Hepatocyte (in vitro differentiated cells): ENCODE measurements around the gene AP1G1. TPM values are rescaled to one million over a fixed set of nuclear protein-coding genes. Genes with fewer than 3 reads are reported as not detected.
"Not testable (repeated sequence)": the region's sequence is repeated elsewhere in the genome, so short reads cannot be mapped to it uniquely, and the experiment has no call there.

Experiments
- DNase-seq: peaks from one replicate; pipeline ENCODE4 v3.0.0-alpha.2; 2016; ENCODE audit warnings: low spot score
- H2AFZ ChIP-seq: fragments of 200-600 bp; sonication (generic); 2 replicates; pipeline ENCODE4 v1.6.0; 2016; ENCODE audit warnings: antibody characterized with exemption, mild to moderate bottlenecking
- H3K27ac ChIP-seq: fragments of 200-600 bp; sonication (generic); 2 replicates; pipeline ENCODE4 v1.5.1; 2016; ENCODE audit warnings: mild to moderate bottlenecking
- H3K27me3 ChIP-seq: fragments of 200-600 bp; sonication (generic); 2 replicates; pipeline ENCODE4 v1.6.1; 2016
- H3K36me3 ChIP-seq: fragments of 200-600 bp; sonication (generic); replicated peaks from 2 replicates; pipeline ENCODE4 v1.5.1; 2016; ENCODE audit warnings: low read depth; ENCODE audit not compliant: insufficient read depth
- H3K4me1 ChIP-seq: fragments of 200-600 bp; sonication (generic); 2 replicates; pipeline ENCODE4 v1.5.1; 2016; ENCODE audit warnings: mild to moderate bottlenecking, moderate library complexity; ENCODE audit not compliant: insufficient read depth
- H3K4me2 ChIP-seq: fragments of 200-600 bp; sonication (generic); 2 replicates; pipeline ENCODE4 v1.6.0; 2016
- H3K4me3 ChIP-seq: fragments of 200-600 bp; sonication (generic); 2 replicates; pipeline ENCODE4 v1.5.1; 2016; ENCODE audit warnings: mild to moderate bottlenecking
- H3K79me2 ChIP-seq: fragments of 200-600 bp; sonication (generic); 2 replicates; pipeline ENCODE4 v1.6.0; 2017; ENCODE audit warnings: mild to moderate bottlenecking
- H3K9me2 ChIP-seq: fragments of 200-600 bp; sonication (generic); replicated peaks from 2 replicates; pipeline ENCODE4 v1.6.0; 2017; ENCODE audit warnings: mild to moderate bottlenecking; ENCODE audit not compliant: insufficient read depth
- H3K9me3 ChIP-seq: fragments of 200-600 bp; sonication (generic); 2 replicates; pipeline ENCODE4 v1.5.1; 2016; ENCODE audit warnings: low read depth, mild to moderate bottlenecking
- H4K20me1 ChIP-seq: fragments of 200-600 bp; sonication (generic); 2 replicates; pipeline ENCODE4 v1.6.0; 2016; ENCODE audit warnings: mild to moderate bottlenecking; ENCODE audit not compliant: insufficient read depth, poor library complexity, severe bottlenecking
- CTCF ChIP-seq: fragments of 200-600 bp; sonication (generic); IDR thresholded peaks from 2 replicates; pipeline ENCODE4 v1.5.1; 2016; ENCODE audit warnings: antibody characterized with exemption, mild to moderate bottlenecking; ENCODE audit not compliant: poor library complexity
- EZH2 ChIP-seq: fragments of 200-600 bp; sonication (generic); IDR thresholded peaks from 2 replicates; pipeline ENCODE4 v1.6.1; 2016; ENCODE audit warnings: antibody characterized with exemption, mild to moderate bottlenecking, borderline replicate concordance
- EZH2phosphoT487 ChIP-seq: fragments of 200-600 bp; sonication (generic); IDR thresholded peaks from one replicate; pipeline ENCODE4 v1.6.1; 2018; ENCODE audit warnings: antibody characterized with exemption, mild to moderate bottlenecking, low read depth, moderate library complexity; ENCODE audit not compliant: unreplicated experiment, severe bottlenecking
- WGBS: methylation state at CpG from one replicate; pipeline ENCODE4 v1.1.6; 2016; ENCODE audit warnings: low lambda C conversion rate; ENCODE audit errors: missing lambda C conversion rate; 5-methylcytosine and 5-hydroxymethylcytosine counted together
- polyA plus RNA-seq: library from polyadenylated mRNA; unstranded; fragments of >200 nt; fragmentation: Nextera tagmentation; extraction: Ambion mirVana; gene quantifications from 2 replicates; pipeline ENCODE4 v1.2.1, GENCODE V29; 2016
- total RNA-seq: library from RNA; depleted of rRNA; stranded (reverse); fragments of >200 nt; gene quantifications from 2 replicates; pipeline ENCODE4 v1.2.3, GENCODE V29; 2014

The AP1G1 gene
- total and polyA plus RNA-seq, 2 experiments from 2014 or later = 28.3 to 96.2 TPM

- H3K79me2 ChIP-seq = peaks cover 99% of the 10 kb centered on the region
- no peak overlapping the region for H3K4me2 ChIP-seq
- H3K4me3 ChIP-seq = no peak overlapping the region
- H3K9me3 ChIP-seq = no peaks in the 10 kb centered on the region
- WGBS = 93% methylated on average over 3 of the region's 3 CpGs
- no peaks in the 10 kb centered on the region for H3K4me1 ChIP-seq
- H2AFZ ChIP-seq = no peak overlapping the region
- TF ChIP-seq EZH2 (no peak), CTCF (no peak), EZH2phosphoT487 (no peak)
- DNase-seq = no peak
- H4K20me1 ChIP-seq = peaks cover 91% of the 10 kb centered on the region
- no peak overlapping the region for H3K27ac ChIP-seq
- no peaks in the 10 kb centered on the region for H3K9me2 ChIP-seq
- no peaks in the 10 kb centered on the region for H3K27me3 ChIP-seq
- H3K36me3 ChIP-seq = no peaks in the 10 kb centered on the region
These were observed 16.5 kb downstream of the AP1G1 start for GRCh38 chr16:71792176-71792575.

- H3K9me2 ChIP-seq, H3K4me3 ChIP-seq, H3K36me3 ChIP-seq, DNase-seq, H3K4me1 ChIP-seq, H2AFZ ChIP-seq, H3K27ac ChIP-seq, H3K9me3 ChIP-seq, H3K27me3 ChIP-seq, H3K4me2 ChIP-seq: not testable (repeated sequence)
- H3K79me2 ChIP-seq = peaks cover 97% of the 10 kb centered on the region
- WGBS = 100% methylated on average over 3 of the region's 3 CpGs
- peaks cover 75% of the 10 kb centered on the region for H4K20me1 ChIP-seq
These were observed 18.3 kb downstream of the AP1G1 start for GRCh38 chr16:71790329-71790728.

GRCh38 chr16:71789136-71789535 is 19.5 kb downstream of the AP1G1 start:
- TF ChIP-seq EZH2phosphoT487 (no peak), CTCF (no peak), EZH2 (no peak)
- Histone ChIP-seq H2AFZ (no peak overlapping the region), H3K36me3 (no peaks in the 10 kb centered on the region), H3K4me2 (no peak overlapping the region), H3K27me3 (no peaks in the 10 kb centered on the region), H3K27ac (no peak overlapping the region), H4K20me1 (peaks cover 63% of the 10 kb centered on the region), H3K79me2 (peaks cover 97% of the 10 kb centered on the region), H3K9me2 (no peaks in the 10 kb centered on the region), H3K9me3 (no peaks in the 10 kb centered on the region), H3K4me3 (no peak overlapping the region), H3K4me1 (no peaks in the 10 kb centered on the region)
- DNase-seq = no peak
- WGBS = over 99% methylated on average over 8 of the region's 8 CpGs

GRCh38 chr16:71788578-71788977 is 20.1 kb downstream of the AP1G1 start:
- DNase-seq = no peak
- no peaks in the 10 kb centered on the region for H3K9me2 ChIP-seq
- H3K9me3 ChIP-seq = no peaks in the 10 kb centered on the region
- H3K27ac ChIP-seq = no peak overlapping the region
- no peaks in the 10 kb centered on the region for H3K36me3 ChIP-seq
- H3K4me2 ChIP-seq = no peak overlapping the region
- H3K79me2 ChIP-seq = peaks cover 97% of the 10 kb centered on the region
- H3K27me3 ChIP-seq = no peaks in the 10 kb centered on the region
- H3K4me1 ChIP-seq = no peaks in the 10 kb centered on the region
- H2AFZ ChIP-seq = no peak overlapping the region
- peaks cover 58% of the 10 kb centered on the region for H4K20me1 ChIP-seq
- H3K4me3 ChIP-seq = no peak overlapping the region
- WGBS = 98% methylated on average over 2 of the region's 2 CpGs
- TF ChIP-seq EZH2 = no peak
- no peak for TF ChIP-seq EZH2phosphoT487
- TF ChIP-seq CTCF = no peak

- peaks cover 97% of the 10 kb centered on the region for H3K79me2 ChIP-seq
- whole genome bisulfite sequencing = 97% methylated on average over 3 of the region's 3 CpGs
These were observed 23.5 kb downstream of the AP1G1 start for GRCh38 chr16:71785143-71785542.

More at GRCh38 chr16:71785143-71785542, 23.5 kb downstream of the AP1G1 start:
- not testable (repeated sequence) for H3K27ac ChIP-seq, H3K4me1 ChIP-seq, H2AFZ ChIP-seq, H3K27me3 ChIP-seq, H3K4me3 ChIP-seq, H3K36me3 ChIP-seq, H3K9me3 ChIP-seq, H3K9me2 ChIP-seq, DNase-seq, H3K4me2 ChIP-seq
- peaks cover 50% of the 10 kb centered on the region for H4K20me1 ChIP-seq
